Panc1 (cell line): ENCODE data around the gene GRIP2. TPM values are rescaled to one million over a fixed set of nuclear protein-coding genes. Genes with fewer than 3 reads are reported as not detected.

Experiments used
- ATAC-seq: fragments of 200-7000 bp; cut with Tn5 transposase; 2 replicates; pipeline ENCODE4 v1.9.1; 2020; ENCODE audit warnings: mild to moderate bottlenecking, moderate library complexity
- BruUV-seq: library from RNA; stranded (reverse); fragments of 400-500 nt; replicated peaks from 2 replicates; lab custom pipeline; 2021; lab: Mats Ljungman, UMichigan
- CTCF ChIA-PET: fragments of 300-600 bp; sonication (Branson Sonifier 250); formaldehyde crosslinking; loops from one replicate; lab custom pipeline; 2022; ENCODE audit warnings: antibody characterized with exemption; lab: Charles Lee
- POLR2A ChIA-PET: fragments of 300-600 bp; sonication (Branson Sonifier 250); formaldehyde crosslinking; loops from one replicate; lab custom pipeline; 2022; ENCODE audit warnings: antibody characterized with exemption; lab: Charles Lee
- DNase-seq: peaks from one replicate; pipeline ENCODE4 v3.0.0-alpha.2; 2010; ENCODE audit warnings: low read depth, low spot score
- H3K27ac ChIP-seq: 2 replicates; pipeline ENCODE4 v1.5.1; 2011; ENCODE audit warnings: mild to moderate bottlenecking, low read length, inconsistent platforms
- H3K27me3 ChIP-seq: fragments of 200-500 bp; sonication (Bioruptor generic); 2 replicates; pipeline ENCODE4 v1.6.0; 2014; ENCODE audit warnings: low read length, inconsistent platforms; ENCODE audit not compliant: control insufficient read depth, insufficient read depth
- H3K36me3 ChIP-seq: fragments of 200-500 bp; sonication (Bioruptor generic); 2 replicates; pipeline ENCODE4 v1.5.1; 2014; ENCODE audit warnings: inconsistent platforms, mild to moderate bottlenecking, low read length, moderate library complexity; ENCODE audit not compliant: control insufficient read depth, insufficient read depth
- H3K4me1 ChIP-seq: 2 replicates; pipeline ENCODE4 v1.5.1; 2011; ENCODE audit warnings: inconsistent platforms, mild to moderate bottlenecking, low read length, moderate library complexity; ENCODE audit not compliant: control insufficient read depth, insufficient read depth
- H3K4me3 ChIP-seq, 2 experiments: 2 replicates each; pipeline ENCODE4 v1.5.1; 2011 to 2012; ENCODE audit warnings: low read depth in 2 of 2, low read length in 2 of 2, mild to moderate bottlenecking in 2 of 2, inconsistent platforms in 1 of 2, moderate library complexity in 1 of 2
- H3K9me3 ChIP-seq: fragments of 200-500 bp; sonication (Bioruptor generic); 2 replicates; pipeline ENCODE4 v1.5.1; 2014; ENCODE audit warnings: low read depth, mild to moderate bottlenecking, inconsistent platforms, low read length, moderate library complexity; ENCODE audit not compliant: control insufficient read depth, insufficient read depth
- POLR2AphosphoS5 ChIP-seq: IDR thresholded peaks from 2 replicates; pipeline ENCODE4 v1.6.1; 2012; ENCODE audit warnings: mild to moderate bottlenecking, low read depth, low read length, moderate library complexity
- SIN3A ChIP-seq: IDR thresholded peaks from 2 replicates; pipeline ENCODE4 v1.6.1; 2012; ENCODE audit warnings: low read depth, mild to moderate bottlenecking, low read length, moderate library complexity, borderline replicate concordance; ENCODE audit not compliant: insufficient read depth
- TCF7L2 ChIP-seq: IDR thresholded peaks from 2 replicates; pipeline ENCODE4 v1.6.1; 2011; ENCODE audit warnings: mild to moderate bottlenecking, low read depth, low read length, inconsistent platforms
- in situ Hi-C: cut with HindIII; loops from 2 replicates; pipeline ENCODE4 v1.10.0; 2016; ENCODE audit warnings: low sequenced_read_pairs, low pct_unique_long_range_greater_than_20kb
- intact Hi-C: fragments of 100-400 bp; cut with micrococcal nuclease; formaldehyde crosslinking; loops from one replicate; pipeline ENCODE4 v1.10.0; 2022; ENCODE audit not compliant: unreplicated experiment
- total RNA-seq: library from RNA; stranded (reverse); gene quantifications from one replicate; pipeline ENCODE4 v1.2.1, GENCODE V29; 2021; ENCODE audit not compliant: unreplicated experiment
- TF ChIP-seq, protein P1 (sequence below), 2 experiments: IDR thresholded peaks; 2 replicates each; pipeline ENCODE4 v1.6.1; 2011 to 2012; ENCODE audit warnings: low read depth in 2 of 2, control low read depth in 1 of 2, low read length in 1 of 2, mild to moderate bottlenecking in 1 of 2, moderate library complexity in 1 of 2; ENCODE audit not compliant: insufficient read depth in 1 of 2
- TF ChIP-seq, protein P2 (sequence below): fragments of 450-650 bp; IDR thresholded peaks from 2 replicates; pipeline ENCODE4 v1.5.1; 2017; ENCODE audit warnings: mild to moderate bottlenecking

GRIP2 gene
- total RNA-seq, 1 experiment from 2014 or later: 6.5 TPM

DNA sequence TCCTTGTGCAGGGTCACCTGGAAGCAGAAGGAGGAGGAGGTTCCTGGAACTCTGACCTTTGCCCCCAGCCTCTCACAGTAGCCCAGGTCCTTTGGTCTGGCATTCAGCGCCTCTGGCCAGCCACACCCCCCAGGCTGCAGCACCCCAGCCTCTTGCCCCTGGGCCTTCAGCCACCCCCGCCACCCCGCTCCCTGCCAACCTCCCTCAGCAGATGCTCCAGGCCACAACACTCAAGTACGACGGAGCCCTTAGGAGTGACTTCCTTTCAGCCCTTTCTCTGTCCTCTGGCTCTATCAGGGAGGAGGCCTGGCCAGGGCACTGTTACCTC is 45.2 kb downstream of the GRIP2 start:
- in situ Hi-C loops: no loop called here
- no peak for DNase-seq

DNA sequence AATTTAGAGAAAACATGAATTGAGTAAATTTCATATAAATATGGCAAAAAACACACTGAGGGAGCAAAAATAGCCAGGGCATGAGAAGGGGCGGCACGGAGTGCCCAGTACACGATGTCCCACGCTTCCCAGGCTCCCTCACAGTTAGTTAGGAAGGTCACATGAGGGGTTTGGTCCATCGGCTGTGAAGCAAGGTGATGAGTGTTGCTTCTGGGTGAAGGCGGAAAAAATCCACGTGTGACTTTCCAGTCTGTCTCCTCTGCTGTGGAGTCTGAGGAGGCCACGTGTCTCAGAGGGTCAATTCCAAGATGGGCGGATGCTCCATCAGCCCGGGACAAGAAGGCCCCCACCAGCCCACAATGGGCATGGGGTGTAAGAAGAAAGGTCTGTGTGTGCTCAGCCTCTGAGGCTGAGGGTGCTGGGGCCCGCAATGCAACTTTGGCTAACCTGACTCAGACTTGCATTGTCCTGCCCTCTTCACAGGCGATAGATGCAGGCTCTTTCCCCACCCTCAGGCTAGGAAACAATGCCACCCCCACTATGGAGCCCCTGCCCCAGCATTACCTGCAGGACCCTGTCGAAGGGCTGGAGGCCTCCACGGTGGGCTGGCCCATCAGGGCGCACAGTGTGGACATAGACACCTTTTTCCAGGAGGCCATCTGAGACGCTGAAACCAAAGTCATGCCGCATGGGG is 45.7 kb downstream of the GRIP2 start:
- H3K4me3 ChIP-seq: no peak overlapping the region
- H3K27me3 ChIP-seq: no peaks in the 10 kb centered on the region
- BruUV-seq: no TSS peak
- no peaks in the 10 kb centered on the region for H3K4me1 ChIP-seq
- intact Hi-C loops: no loop called here
- H3K9me3 ChIP-seq: no peaks in the 10 kb centered on the region
- ATAC-seq (no peak), DNase-seq (no peak)
- in situ Hi-C loops: no loop called here
- no peak overlapping the region for H3K27ac ChIP-seq
- ChIA-PET POLR2A (no interaction called here), CTCF (no interaction called here)
- TF ChIP-seq POLR2AphosphoS5: no peak
- TF ChIP-seq SIN3A: no peak
- TF ChIP-seq, protein P1, sequence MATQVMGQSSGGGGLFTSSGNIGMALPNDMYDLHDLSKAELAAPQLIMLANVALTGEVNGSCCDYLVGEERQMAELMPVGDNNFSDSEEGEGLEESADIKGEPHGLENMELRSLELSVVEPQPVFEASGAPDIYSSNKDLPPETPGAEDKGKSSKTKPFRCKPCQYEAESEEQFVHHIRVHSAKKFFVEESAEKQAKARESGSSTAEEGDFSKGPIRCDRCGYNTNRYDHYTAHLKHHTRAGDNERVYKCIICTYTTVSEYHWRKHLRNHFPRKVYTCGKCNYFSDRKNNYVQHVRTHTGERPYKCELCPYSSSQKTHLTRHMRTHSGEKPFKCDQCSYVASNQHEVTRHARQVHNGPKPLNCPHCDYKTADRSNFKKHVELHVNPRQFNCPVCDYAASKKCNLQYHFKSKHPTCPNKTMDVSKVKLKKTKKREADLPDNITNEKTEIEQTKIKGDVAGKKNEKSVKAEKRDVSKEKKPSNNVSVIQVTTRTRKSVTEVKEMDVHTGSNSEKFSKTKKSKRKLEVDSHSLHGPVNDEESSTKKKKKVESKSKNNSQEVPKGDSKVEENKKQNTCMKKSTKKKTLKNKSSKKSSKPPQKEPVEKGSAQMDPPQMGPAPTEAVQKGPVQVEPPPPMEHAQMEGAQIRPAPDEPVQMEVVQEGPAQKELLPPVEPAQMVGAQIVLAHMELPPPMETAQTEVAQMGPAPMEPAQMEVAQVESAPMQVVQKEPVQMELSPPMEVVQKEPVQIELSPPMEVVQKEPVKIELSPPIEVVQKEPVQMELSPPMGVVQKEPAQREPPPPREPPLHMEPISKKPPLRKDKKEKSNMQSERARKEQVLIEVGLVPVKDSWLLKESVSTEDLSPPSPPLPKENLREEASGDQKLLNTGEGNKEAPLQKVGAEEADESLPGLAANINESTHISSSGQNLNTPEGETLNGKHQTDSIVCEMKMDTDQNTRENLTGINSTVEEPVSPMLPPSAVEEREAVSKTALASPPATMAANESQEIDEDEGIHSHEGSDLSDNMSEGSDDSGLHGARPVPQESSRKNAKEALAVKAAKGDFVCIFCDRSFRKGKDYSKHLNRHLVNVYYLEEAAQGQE (IDR thresholded peaks at IDR 0.05; ENCODE audit: insufficient read depth in 1 of 2, low read depth in 2 of 2, low read length in 1 of 2): no peak
- TF ChIP-seq, protein P2, sequence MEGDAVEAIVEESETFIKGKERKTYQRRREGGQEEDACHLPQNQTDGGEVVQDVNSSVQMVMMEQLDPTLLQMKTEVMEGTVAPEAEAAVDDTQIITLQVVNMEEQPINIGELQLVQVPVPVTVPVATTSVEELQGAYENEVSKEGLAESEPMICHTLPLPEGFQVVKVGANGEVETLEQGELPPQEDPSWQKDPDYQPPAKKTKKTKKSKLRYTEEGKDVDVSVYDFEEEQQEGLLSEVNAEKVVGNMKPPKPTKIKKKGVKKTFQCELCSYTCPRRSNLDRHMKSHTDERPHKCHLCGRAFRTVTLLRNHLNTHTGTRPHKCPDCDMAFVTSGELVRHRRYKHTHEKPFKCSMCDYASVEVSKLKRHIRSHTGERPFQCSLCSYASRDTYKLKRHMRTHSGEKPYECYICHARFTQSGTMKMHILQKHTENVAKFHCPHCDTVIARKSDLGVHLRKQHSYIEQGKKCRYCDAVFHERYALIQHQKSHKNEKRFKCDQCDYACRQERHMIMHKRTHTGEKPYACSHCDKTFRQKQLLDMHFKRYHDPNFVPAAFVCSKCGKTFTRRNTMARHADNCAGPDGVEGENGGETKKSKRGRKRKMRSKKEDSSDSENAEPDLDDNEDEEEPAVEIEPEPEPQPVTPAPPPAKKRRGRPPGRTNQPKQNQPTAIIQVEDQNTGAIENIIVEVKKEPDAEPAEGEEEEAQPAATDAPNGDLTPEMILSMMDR: no peak
- no peak for TF ChIP-seq TCF7L2
- H3K36me3 ChIP-seq: no peaks in the 10 kb centered on the region

More for the DNA sequence above, 45.2 kb downstream of the GRIP2 start:
- Histone ChIP-seq H3K4me1 (no peaks in the 10 kb centered on the region), H3K36me3 (no peaks in the 10 kb centered on the region), H3K27ac (no peak overlapping the region), H3K27me3 (no peaks in the 10 kb centered on the region), H3K9me3 (no peaks in the 10 kb centered on the region), H3K4me3 (no peak overlapping the region)
- BruUV-seq: no TSS peak
- CTCF ChIA-PET: no interaction called here
- intact Hi-C loops: no loop called here
- POLR2A ChIA-PET: no interaction called here
- TF ChIP-seq, protein P2: no peak
- no peak for TF ChIP-seq SIN3A
- TF ChIP-seq TCF7L2: no peak
- TF ChIP-seq POLR2AphosphoS5: no peak
- TF ChIP-seq, protein P1 (IDR thresholded peaks at IDR 0.05; ENCODE audit: insufficient read depth in 1 of 2, low read depth in 2 of 2, low read length in 1 of 2): no peak
- no peak for ATAC-seq
